ENCODE measurements around the gene EPC2.

DNA sequence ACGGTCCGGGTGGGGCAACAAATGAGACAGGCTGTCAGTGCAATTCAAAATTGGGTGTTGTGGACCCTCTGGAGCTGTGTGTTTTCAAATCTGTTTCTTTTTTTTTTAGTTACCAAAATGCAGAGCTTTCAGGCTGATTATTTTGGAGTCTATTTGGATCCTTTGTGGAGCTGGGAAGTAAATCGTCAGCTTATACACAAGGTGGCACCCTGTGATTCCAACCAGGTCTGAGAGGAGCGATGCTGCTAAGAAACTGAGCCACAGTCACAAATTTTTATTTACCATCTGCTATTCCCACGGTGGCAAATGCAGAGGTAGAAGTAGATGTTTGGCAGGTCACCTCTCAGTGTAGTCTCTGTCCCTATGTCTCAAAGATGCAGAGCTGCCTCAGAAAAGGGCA lies 3.8 kb upstream of the EPC2 start:
- TF ChIP-seq, protein P1, sequence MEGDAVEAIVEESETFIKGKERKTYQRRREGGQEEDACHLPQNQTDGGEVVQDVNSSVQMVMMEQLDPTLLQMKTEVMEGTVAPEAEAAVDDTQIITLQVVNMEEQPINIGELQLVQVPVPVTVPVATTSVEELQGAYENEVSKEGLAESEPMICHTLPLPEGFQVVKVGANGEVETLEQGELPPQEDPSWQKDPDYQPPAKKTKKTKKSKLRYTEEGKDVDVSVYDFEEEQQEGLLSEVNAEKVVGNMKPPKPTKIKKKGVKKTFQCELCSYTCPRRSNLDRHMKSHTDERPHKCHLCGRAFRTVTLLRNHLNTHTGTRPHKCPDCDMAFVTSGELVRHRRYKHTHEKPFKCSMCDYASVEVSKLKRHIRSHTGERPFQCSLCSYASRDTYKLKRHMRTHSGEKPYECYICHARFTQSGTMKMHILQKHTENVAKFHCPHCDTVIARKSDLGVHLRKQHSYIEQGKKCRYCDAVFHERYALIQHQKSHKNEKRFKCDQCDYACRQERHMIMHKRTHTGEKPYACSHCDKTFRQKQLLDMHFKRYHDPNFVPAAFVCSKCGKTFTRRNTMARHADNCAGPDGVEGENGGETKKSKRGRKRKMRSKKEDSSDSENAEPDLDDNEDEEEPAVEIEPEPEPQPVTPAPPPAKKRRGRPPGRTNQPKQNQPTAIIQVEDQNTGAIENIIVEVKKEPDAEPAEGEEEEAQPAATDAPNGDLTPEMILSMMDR (IDR thresholded peaks at IDR 0.05), result no peak
- TF ChIP-seq POLR2A (IDR thresholded peaks at IDR 0.05) (no peak), POLR2AphosphoS5 (IDR thresholded peaks at IDR 0.05) (no peak)

Data from breast epithelium (tissue), 3 donors.